PC-9 (cell line): ENCODE data around the gene ASTN2. TPM values are rescaled to one million over a fixed set of nuclear protein-coding genes. Genes with fewer than 3 reads are reported as not detected.

ENCODE experiments used
- BruUV-seq: library from RNA; stranded (reverse); fragments of 400-500 nt; replicated peaks from 2 replicates; lab custom pipeline; 2021; lab: Mats Ljungman, UMichigan
- CTCF ChIA-PET: fragments of 300-600 bp; sonication (Branson Sonifier 250); formaldehyde crosslinking; loops from one replicate; lab custom pipeline; 2022; ENCODE audit warnings: antibody characterized with exemption; lab: Charles Lee
- POLR2A ChIA-PET: fragments of 300-600 bp; sonication (Branson Sonifier 250); formaldehyde crosslinking; loops from one replicate; lab custom pipeline; 2022; ENCODE audit warnings: antibody characterized with exemption; ENCODE audit not compliant: unreplicated experiment; lab: Charles Lee
- DNase-seq, 2 experiments: peaks; one replicate each; pipeline versions ENCODE4 v3.0.0 to v3.0.0-alpha.2; 2015 to 2022; ENCODE audit warnings: mixed read lengths in 1 of 2
- H2AFZ ChIP-seq: fragments of 200-600 bp; sonication (generic); 2 replicates; pipeline ENCODE4 v1.8.1; 2017; ENCODE audit warnings: antibody characterized with exemption
- H3F3A ChIP-seq: fragments of 200-600 bp; sonication (generic); 2 replicates; pipeline ENCODE4 v1.8.1; 2017; ENCODE audit warnings: antibody characterized with exemption, mild to moderate bottlenecking, low read depth; ENCODE audit not compliant: insufficient read depth
- H3K27ac ChIP-seq: fragments of 200-600 bp; sonication (generic); 2 replicates; pipeline ENCODE4 v1.6.1; 2016; ENCODE audit warnings: mixed run types
- H3K27me3 ChIP-seq: fragments of 200-600 bp; sonication (generic); 2 replicates; pipeline ENCODE4 v1.6.1; 2016; ENCODE audit warnings: low read depth, mixed run types; ENCODE audit not compliant: insufficient read depth
- H3K36me3 ChIP-seq: fragments of 200-600 bp; sonication (generic); 2 replicates; pipeline ENCODE4 v1.6.1; 2016; ENCODE audit warnings: low read depth, mixed run types
- H3K4me1 ChIP-seq: fragments of 200-600 bp; sonication (generic); replicated peaks from 2 replicates; pipeline ENCODE4 v1.6.1; 2016; ENCODE audit warnings: mixed run types; ENCODE audit not compliant: insufficient read depth
- H3K4me2 ChIP-seq: fragments of 200-600 bp; sonication (generic); 2 replicates; pipeline ENCODE4 v1.6.1; 2017; ENCODE audit warnings: mixed run types
- H3K4me3 ChIP-seq: fragments of 200-600 bp; sonication (generic); 2 replicates; pipeline ENCODE4 v1.6.1; 2016; ENCODE audit warnings: mixed run types
- H3K79me2 ChIP-seq: fragments of 200-600 bp; sonication (generic); 2 replicates; pipeline ENCODE4 v1.6.1; 2017; ENCODE audit warnings: low read depth, mixed run types
- H3K9me2 ChIP-seq: fragments of 200-600 bp; sonication (generic); 2 replicates; pipeline ENCODE4 v1.8.1; 2017; ENCODE audit warnings: mild to moderate bottlenecking; ENCODE audit not compliant: insufficient read depth
- H3K9me3 ChIP-seq: fragments of 200-600 bp; sonication (generic); 2 replicates; pipeline ENCODE4 v1.8.1; 2016; ENCODE audit warnings: low read depth; ENCODE audit not compliant: insufficient read depth
- H4K20me1 ChIP-seq: fragments of 200-600 bp; sonication (generic); 2 replicates; pipeline ENCODE4 v1.8.1; 2017; ENCODE audit not compliant: insufficient read depth
- CTCF ChIP-seq: fragments of 200-600 bp; sonication (generic); conservative IDR thresholded peaks from 2 replicates; pipeline ENCODE4 v1.6.1; 2017; ENCODE audit warnings: mixed run types, antibody characterized with exemption, mild to moderate bottlenecking, moderate library complexity
- EZH2 ChIP-seq: fragments of 200-600 bp; sonication (generic); IDR thresholded peaks from 2 replicates; pipeline ENCODE4 v1.8.0; 2017; ENCODE audit warnings: antibody characterized with exemption, low read depth
- intact Hi-C: fragments of 100-400 bp; cut with micrococcal nuclease; formaldehyde crosslinking; loops from one replicate; pipeline ENCODE4 v1.10.0; 2022; ENCODE audit not compliant: unreplicated experiment
- total RNA-seq: library from RNA; stranded (reverse); gene quantifications from 2 replicates; pipeline ENCODE4 v1.2.3, GENCODE V29; 2021

The ASTN2 gene
- total RNA-seq, 1 experiment from 2014 or later = 6.2 TPM

GRCh38 chr9:117403848-117404247 lies 11.0 kb downstream of the ASTN2 start:
- Histone ChIP-seq H3K79me2 (no peaks in the 10 kb centered on the region), H3K27me3 (peaks cover 8% of the 10 kb centered on the region; the same call in 1 of the 2 replicates), H3K4me1 (no peaks in the 10 kb centered on the region), H3K4me2 (no peak overlapping the region), H3K9me3 (no peaks in the 10 kb centered on the region), H2AFZ (no peak overlapping the region), H3K36me3 (no peaks in the 10 kb centered on the region), H4K20me1 (no peaks in the 10 kb centered on the region), H3K27ac (no peak overlapping the region), H3F3A (no peaks in the 10 kb centered on the region), H3K9me2 (no peaks in the 10 kb centered on the region), H3K4me3 (no peak overlapping the region)
- no TSS peak for BruUV-seq
- intact Hi-C loops = no loop called here
- TF ChIP-seq CTCF (no peak), EZH2 (no peak)
- DNase-seq = no peak
- CTCF ChIA-PET = no interaction called here
- POLR2A ChIA-PET = no interaction called here

GRCh38 chr9:117403403-117403811 lies 11.4 kb downstream of the ASTN2 start:
- POLR2A ChIA-PET = no interaction called here

GRCh38 chr9:117400171-117400570 lies 14.7 kb downstream of the ASTN2 start:
- BruUV-seq = no TSS peak
- Histone ChIP-seq H3K4me1 (no peaks in the 10 kb centered on the region), H3K4me3 (no peak overlapping the region), H3K36me3 (no peaks in the 10 kb centered on the region), H3F3A (no peaks in the 10 kb centered on the region), H3K27me3 (peaks cover 34% of the 10 kb centered on the region), H3K9me3 (no peaks in the 10 kb centered on the region), H2AFZ (no peak overlapping the region), H3K4me2 (no peak overlapping the region), H3K79me2 (no peaks in the 10 kb centered on the region), H4K20me1 (no peaks in the 10 kb centered on the region), H3K9me2 (no peaks in the 10 kb centered on the region), H3K27ac (no peak overlapping the region)
- POLR2A ChIA-PET = no interaction called here
- DNase-seq = no peak
- TF ChIP-seq CTCF (no peak), EZH2 (no peak)
- CTCF ChIA-PET = no interaction called here
- intact Hi-C loops = no loop called here

More at GRCh38 chr9:117403403-117403811, 11.4 kb downstream of the ASTN2 start:
- Histone ChIP-seq H3K4me3 (no peak overlapping the region), H3K79me2 (no peaks in the 10 kb centered on the region), H3F3A (no peaks in the 10 kb centered on the region), H3K4me1 (no peaks in the 10 kb centered on the region), H3K27me3 (peaks cover 9% of the 10 kb centered on the region; the same call in 1 of the 2 replicates), H3K4me2 (no peak overlapping the region), H3K36me3 (no peaks in the 10 kb centered on the region), H2AFZ (no peak overlapping the region), H3K27ac (no peak overlapping the region), H3K9me3 (no peaks in the 10 kb centered on the region), H3K9me2 (no peaks in the 10 kb centered on the region), H4K20me1 (no peaks in the 10 kb centered on the region)
- intact Hi-C loops = no loop called here
- no peak for DNase-seq
- TF ChIP-seq CTCF (no peak), EZH2 (no peak)
- CTCF ChIA-PET = no interaction called here
- no TSS peak for BruUV-seq
